GM19023 (cell line): Measurements from ENCODE around the gene CMC4.

Experiments
- ATAC-seq: cut with Tn5 transposase; IDR thresholded peaks from one replicate; pipeline ENCODE4 v1.9.1; 2021; ENCODE audit warnings: mild to moderate bottlenecking, moderate library complexity; ENCODE audit not compliant: unreplicated experiment

The CMC4 gene

GRCh38 chrX:155054255-155054654 is 16.7 kb downstream of the CMC4 start:
- ATAC-seq, result no peak

GRCh38 chrX:155053656-155054055 is 17.3 kb downstream of the CMC4 start:
- ATAC-seq, result no peak

- ATAC-seq, result no peak
Measured at GRCh38 chrX:155052738-155053498, 18.0 kb downstream of the CMC4 start.

GRCh38 chrX:155048977-155049619 is 21.8 kb downstream of the CMC4 start:
- ATAC-seq, result no peak

GRCh38 chrX:155046811-155047528 is 24.0 kb downstream of the CMC4 start:
- no peak for ATAC-seq

GRCh38 chrX:155046129-155046810 is 24.7 kb downstream of the CMC4 start:
- no peak for ATAC-seq

- no peak for ATAC-seq
Measured at GRCh38 chrX:155035688-155036087, 35.2 kb downstream of the CMC4 start.

- ATAC-seq, result no peak
Measured at GRCh38 chrX:155031657-155032056, 39.3 kb downstream of the CMC4 start.

- no peak for ATAC-seq
Measured at GRCh38 chrX:155028877-155029291, 42.1 kb downstream of the CMC4 start.

- no peak for ATAC-seq
Measured at GRCh38 chrX:155028129-155028528, 42.8 kb downstream of the CMC4 start.

GRCh38 chrX:155027509-155028066 is 43.3 kb downstream of the CMC4 start:
- no peak for ATAC-seq

GRCh38 chrX:155026727-155027508 is 44.0 kb downstream of the CMC4 start, which contains the start of gene FUNDC2:
TSS of gene FUNDC2 (plus strand) at chrX:155026844. CDS start at chrX:155026939, 95 bp downstream.
- ATAC-seq, result peak; percentile 90

- ATAC-seq, result no peak
Measured at GRCh38 chrX:155026420-155026726, 44.6 kb downstream of the CMC4 start.

GRCh38 chrX:155023907-155024833 is 46.8 kb downstream of the CMC4 start:
- no peak for ATAC-seq

- no peak for ATAC-seq
Measured at GRCh38 chrX:155022585-155022984, 48.4 kb downstream of the CMC4 start, which contains the start of gene F8. TSS of gene F8 (minus strand) at chrX:155022723. CDS start at chrX:155022552, 171 bp downstream.

GRCh38 chrX:155020591-155020990 is 50.3 kb downstream of the CMC4 start:
- no peak for ATAC-seq
